AG10803 (cell line): ENCODE measurements around the gene IMMP1L.

Source experiments
- DNase-seq: peaks from one replicate; pipeline ENCODE4 v3.0.0; 2010; ENCODE audit warnings: low read depth
- H3K4me3 ChIP-seq: 2 replicates; pipeline ENCODE4 v1.5.1; 2011; ENCODE audit warnings: mild to moderate bottlenecking, low read length, control low read depth
- TF ChIP-seq, protein P1 (sequence below): conservative IDR thresholded peaks from 2 replicates; pipeline ENCODE4 v1.5.1; 2011; ENCODE audit warnings: mild to moderate bottlenecking, low read length, control low read depth, inconsistent platforms

The IMMP1L gene

DNA sequence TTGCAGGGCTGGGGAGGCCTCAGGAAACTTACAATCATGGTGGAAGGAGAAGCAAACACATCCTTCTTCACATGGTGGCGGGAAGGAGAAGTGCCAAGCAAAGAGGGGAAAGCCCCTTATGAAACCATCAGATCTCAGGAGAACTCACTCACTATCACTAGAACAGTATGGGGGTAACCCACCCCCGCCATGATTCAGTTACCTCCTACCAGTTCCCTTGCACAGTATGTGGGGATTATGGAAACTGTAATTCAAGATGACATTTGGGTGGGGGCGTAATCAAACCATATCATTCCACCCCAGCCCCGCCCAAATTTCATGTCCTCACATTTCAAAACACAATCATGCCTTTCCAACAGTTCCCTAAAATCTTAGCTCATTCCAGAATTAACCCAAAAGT, 16.2 kb downstream of the IMMP1L start:
- TF ChIP-seq, protein P1, sequence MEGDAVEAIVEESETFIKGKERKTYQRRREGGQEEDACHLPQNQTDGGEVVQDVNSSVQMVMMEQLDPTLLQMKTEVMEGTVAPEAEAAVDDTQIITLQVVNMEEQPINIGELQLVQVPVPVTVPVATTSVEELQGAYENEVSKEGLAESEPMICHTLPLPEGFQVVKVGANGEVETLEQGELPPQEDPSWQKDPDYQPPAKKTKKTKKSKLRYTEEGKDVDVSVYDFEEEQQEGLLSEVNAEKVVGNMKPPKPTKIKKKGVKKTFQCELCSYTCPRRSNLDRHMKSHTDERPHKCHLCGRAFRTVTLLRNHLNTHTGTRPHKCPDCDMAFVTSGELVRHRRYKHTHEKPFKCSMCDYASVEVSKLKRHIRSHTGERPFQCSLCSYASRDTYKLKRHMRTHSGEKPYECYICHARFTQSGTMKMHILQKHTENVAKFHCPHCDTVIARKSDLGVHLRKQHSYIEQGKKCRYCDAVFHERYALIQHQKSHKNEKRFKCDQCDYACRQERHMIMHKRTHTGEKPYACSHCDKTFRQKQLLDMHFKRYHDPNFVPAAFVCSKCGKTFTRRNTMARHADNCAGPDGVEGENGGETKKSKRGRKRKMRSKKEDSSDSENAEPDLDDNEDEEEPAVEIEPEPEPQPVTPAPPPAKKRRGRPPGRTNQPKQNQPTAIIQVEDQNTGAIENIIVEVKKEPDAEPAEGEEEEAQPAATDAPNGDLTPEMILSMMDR = no peak
- DNase-seq = no peak

DNA sequence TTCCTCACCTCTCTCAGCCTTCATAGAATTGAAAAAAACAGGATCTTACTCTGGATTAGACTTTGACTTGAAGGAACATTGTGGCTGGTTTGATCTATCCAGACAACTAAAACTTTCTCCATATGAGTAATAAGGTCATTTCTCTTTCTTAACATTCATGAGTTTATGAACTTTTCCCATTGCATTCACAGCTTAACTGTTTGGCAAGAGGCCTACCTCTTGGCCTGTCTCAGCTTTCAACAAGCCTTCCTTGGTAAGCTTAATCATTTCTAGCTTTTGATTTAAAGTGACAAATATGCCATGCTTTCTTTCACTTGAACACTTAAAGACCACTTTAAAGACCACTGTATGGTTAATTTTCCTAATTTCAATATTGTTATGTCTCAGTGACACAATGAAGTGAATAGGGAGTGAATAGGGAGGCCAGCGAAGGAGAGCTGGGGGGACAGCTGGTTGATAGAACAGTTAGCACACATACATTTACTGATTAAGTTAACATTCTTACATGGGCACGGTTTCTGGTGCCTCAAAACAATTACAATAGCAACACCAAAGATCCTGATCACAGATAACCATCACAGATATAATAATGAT, 17.0 kb downstream of the IMMP1L start:
- H3K4me3 ChIP-seq = no peak overlapping the region
- peak; percentile 30 for DNase-seq
- TF ChIP-seq, protein P1 = no peak

More for the DNA sequence above, 16.2 kb downstream of the IMMP1L start:
- no peak overlapping the region for H3K4me3 ChIP-seq

DNA sequence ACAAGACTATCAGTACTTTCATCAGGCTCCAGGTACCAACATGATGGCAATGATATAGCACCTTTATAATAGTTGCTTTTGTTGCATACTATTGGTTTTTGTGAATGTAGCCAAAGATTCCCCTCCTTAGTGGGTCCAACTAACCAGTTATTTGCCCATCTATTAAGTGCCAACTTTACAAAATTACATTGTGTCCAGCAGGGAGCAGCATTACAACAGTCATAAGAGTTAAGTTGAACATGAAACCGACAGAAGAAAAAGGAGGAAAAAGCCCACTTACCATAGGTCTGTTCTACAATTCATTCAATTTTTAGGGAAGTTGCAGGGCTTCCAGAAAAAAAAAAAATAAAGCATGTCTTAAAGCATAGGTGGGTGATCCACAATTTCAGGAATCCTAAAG, 21.6 kb downstream of the IMMP1L start:
- peak; percentile 68 for DNase-seq

DNA sequence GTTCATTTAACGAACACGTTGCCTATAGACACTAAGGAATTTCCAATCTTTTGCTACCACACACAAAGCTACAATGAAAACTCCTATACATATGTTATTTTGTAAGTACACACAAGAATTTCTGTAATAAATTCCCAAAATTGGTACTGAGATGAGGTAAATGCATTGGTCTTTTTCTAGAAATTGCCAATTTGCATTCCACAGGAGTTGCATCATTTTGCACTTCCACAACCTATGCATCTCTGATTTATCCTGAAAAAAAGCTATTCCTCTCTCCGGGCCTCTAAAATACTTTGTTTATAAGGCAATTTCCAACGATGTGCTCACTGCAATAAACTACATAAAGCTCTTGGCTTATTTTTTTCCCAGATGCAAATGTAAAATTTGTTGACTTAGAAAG, 24.9 kb downstream of the IMMP1L start:
- DNase-seq = peak; percentile 26
- no peak overlapping the region for H3K4me3 ChIP-seq
- TF ChIP-seq, protein P1 = no peak

More for the DNA sequence above, 21.6 kb downstream of the IMMP1L start:
- TF ChIP-seq, protein P1 = peak; percentile 64
- no peak overlapping the region for H3K4me3 ChIP-seq

DNA sequence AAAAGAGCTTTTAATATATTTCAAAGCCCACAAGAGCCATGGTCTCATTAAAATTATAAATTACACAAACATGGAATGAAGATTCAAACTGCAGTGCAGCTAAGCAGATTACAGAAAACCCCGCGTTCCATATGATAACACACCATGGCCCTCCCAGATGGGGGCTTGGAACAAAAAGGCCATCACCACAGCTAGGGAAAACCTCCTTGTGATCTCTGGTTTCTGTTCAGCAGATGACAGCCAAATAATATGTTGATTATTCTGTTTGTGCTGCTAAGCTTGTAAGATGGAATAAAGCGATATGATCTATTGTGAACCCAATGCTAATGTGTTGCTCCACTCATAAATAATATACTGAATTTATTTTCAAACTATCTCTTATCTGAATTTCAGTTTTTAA, 28.5 kb downstream of the IMMP1L start:
- TF ChIP-seq, protein P1 = no peak
- no peak overlapping the region for H3K4me3 ChIP-seq
- DNase-seq = no peak

DNA sequence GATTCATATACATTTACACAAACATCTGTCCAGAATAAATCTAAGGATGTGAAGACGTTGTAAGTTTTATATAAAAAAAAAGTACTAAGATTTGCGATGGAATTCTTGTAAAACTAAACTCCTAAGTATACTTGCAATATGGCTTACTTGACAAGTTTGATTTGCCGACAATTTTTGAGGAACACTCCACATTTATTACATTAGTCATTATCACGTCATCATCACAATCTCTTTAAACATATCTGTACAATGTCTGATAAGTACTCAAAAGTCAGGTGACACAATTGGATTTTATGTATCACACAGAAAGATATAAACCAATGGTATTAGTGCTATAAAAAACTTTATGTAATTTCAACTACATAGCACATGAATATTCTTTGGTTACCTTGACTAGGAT, 30.4 kb downstream of the IMMP1L start:
- no peak for DNase-seq
- TF ChIP-seq, protein P1 = no peak

DNA sequence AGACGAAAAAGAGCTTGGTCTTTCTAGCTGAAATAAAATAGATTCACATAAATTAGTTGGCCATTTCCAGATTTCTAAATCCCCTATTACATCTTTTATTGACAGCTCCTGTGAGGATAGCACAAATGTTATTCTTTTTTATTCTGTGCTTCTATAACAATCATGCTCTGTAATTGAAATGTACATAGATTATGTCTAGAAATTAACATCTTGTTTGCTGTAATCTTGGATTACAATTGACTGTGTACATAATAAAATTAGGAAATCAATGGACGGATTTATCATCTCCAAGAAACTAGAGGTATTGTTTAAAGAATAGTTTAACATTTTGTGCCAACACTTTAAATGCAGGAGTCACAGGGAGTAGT, 31.2 kb downstream of the IMMP1L start:
- DNase-seq = no peak
- TF ChIP-seq, protein P1 = no peak
- no peak overlapping the region for H3K4me3 ChIP-seq

More for the DNA sequence above, 30.4 kb downstream of the IMMP1L start:
- H3K4me3 ChIP-seq = no peak overlapping the region
